A172 (cell line): ENCODE data around the gene AIFM1. TPM values are rescaled to one million over a fixed set of nuclear protein-coding genes. Genes with fewer than 3 reads are reported as not detected.

ENCODE experiments used
- DNase-seq: peaks from one replicate; pipeline ENCODE4 v3.0.0-alpha.2; 2015; ENCODE audit warnings: low spot score
- total RNA-seq: library from RNA; depleted of rRNA; stranded (reverse); fragments of >200 nt; shearing (Covaris generic); gene quantifications from 2 replicates; pipeline ENCODE4 v1.2.3, GENCODE V29; 2014

AIFM1 gene
- total RNA-seq, 1 experiment from 2014 or later: 18.5 TPM

GRCh38 chrX:130119312-130119898 lies 46.2 kb downstream of the AIFM1 start:
- DNase-seq: no peak

- DNase-seq: no peak
Measured at GRCh38 chrX:130118441-130119311, 47.0 kb downstream of the AIFM1 start.

GRCh38 chrX:130117166-130117565 lies 48.5 kb downstream of the AIFM1 start:
- DNase-seq: no peak

DNA sequence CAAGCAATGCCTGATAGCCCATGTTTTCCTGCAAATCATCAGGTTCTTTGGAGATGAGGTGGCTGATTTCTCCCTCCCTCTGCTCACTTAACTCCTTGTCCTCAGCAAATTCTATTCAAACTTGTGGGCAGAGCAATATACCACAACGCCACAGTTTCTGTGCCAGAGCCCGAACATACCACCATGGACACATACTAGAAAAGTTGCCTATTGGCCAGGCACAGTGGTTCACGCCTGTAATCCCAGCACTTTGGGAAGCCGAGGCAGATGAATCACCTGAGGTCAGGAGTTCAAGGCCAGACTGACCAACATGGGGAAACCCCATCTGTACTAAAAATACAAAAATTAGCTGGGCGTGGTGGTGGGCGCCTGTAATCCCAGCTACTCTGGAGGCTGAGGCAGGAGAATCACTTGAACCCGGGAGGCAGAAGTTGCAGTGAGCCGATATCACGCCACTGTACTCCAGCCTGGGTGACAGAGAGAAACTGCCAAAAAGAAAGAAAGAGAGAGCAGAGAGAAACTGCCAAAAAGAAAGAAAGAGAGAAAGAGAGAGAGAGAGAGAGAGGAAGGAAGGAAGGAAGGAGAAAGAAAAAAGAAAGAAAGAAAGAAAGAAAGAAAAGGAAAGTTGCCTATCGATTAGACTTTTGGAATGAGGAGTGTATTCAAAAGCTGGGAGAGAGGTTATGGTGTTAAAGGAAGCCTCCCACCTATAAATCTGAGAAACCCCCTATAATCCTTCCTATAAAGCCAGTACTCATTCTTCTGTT lies 50.3 kb downstream of the AIFM1 start:
- peak; percentile 45 for DNase-seq

DNA sequence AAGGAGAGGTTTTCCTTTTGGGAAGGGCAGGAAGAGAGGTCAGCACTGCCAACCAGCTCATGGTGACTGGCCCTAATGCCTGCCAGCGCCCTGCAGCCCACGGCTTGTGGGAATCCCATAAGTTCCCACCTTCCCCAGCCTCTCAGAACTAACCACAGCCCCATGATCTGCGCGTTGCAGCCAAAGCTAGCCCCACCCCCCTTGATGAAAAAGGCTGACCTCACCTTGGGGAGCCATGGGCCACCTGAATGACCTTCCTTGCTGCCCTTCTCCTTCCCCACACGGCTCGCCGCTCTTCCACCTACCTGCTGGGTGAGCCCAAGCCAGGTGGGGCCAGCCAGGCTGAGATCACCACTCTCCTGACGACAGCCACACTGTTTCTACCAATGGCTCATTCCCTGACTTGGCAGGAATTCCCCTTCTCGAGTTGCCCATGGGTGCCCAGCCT lies 51.5 kb downstream of the AIFM1 start:
- no peak for DNase-seq

GRCh38 chrX:130111220-130112154 lies 54.2 kb downstream of the AIFM1 start:
- no peak for DNase-seq

DNA sequence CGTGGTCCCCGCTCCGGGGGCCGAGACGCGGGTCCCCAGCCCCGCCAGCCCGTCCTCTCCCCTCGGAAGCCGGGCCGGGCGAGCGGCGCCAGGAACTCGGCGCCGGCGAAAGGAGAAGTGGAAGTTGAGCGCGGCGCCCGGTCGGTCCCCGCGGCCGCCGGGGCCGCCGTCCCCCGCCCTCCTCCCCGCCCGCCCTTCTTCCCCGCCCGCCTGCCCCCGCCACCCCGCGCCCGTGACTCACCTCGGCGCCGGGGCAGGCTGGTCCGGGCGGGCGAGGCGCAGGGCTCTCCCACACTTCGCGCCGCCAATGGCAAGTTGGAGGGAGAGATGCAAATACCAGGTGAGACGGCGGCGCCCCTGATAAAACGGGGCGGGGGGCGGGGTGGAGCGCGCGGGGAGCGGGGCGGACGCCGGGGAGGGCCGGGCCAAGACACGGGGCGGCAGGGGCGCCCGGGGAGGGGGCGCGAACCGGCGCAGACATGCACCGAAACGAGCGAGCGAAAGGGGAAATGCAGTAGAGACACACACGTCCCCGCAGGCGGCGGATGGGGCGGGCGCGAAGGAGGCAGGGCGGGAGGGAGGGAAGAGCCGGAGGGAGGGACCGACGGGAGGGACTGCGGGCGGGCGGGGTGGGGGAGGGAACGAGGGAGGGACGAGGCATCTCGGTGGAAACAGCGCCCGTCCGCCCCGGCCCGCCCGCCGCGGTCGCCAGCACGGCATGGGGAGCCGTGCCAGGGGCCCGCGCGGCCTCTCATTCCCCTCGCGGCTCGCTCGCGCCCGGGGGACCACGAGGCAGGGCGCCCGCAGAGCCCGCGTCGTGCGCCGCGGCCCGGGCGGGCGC lies 55.0 kb downstream of the AIFM1 start, which contains the start of gene ELF4:
Gene ELF4, minus strand, starts transcription at position 119 of the 841 bp plus-strand sequence. CDS start 29,167 bp downstream, outside the sequence.
- no peak for DNase-seq

GRCh38 chrX:130109429-130110378 lies 55.9 kb downstream of the AIFM1 start:
- DNase-seq: no peak

- peak; percentile 26 for DNase-seq
Measured at GRCh38 chrX:130108647-130109428, 56.8 kb downstream of the AIFM1 start.

GRCh38 chrX:130106071-130106470 lies 59.6 kb downstream of the AIFM1 start:
- no peak for DNase-seq

- DNase-seq: no peak
Measured at GRCh38 chrX:130105244-130105643, 60.4 kb downstream of the AIFM1 start.

DNA sequence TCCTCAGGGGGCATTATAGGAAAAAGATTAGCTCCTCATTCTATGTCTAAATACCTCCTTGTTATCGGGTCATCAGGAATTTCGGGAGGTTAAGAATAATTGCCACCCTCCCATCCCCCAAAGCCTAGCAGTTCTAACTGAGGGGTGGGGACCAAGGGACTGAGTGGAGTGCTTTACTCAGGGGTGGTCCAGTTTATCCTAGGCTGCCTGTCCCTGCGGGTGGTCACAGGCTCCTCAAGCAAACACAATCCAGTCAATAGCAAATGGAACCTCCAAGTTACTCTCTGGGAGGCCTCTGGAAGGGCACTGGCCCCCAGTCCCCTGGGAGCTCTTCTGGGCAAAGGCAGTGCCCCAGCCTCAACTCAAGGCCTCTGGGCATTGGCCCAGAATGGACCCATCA lies 62.0 kb downstream of the AIFM1 start:
- DNase-seq: no peak

GRCh38 chrX:130100180-130100579 lies 65.5 kb downstream of the AIFM1 start:
- no peak for DNase-seq

DNA sequence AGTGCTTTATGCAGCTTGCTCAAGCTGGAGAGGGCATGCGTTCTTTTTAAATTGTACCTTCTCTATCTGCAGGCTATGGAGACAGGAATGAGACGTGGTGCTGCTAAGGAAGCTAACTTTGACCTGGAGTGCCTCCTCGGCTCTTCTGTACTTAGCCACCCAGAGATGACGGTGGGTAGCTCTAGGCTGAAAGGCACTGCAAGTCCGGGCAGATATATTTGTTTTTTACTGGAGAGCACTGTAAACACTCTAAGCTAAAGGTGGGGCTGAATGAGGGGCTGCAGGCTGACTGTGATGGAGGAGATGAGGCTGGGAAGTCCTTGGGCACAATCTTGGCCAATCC lies 67.5 kb downstream of the AIFM1 start:
- DNase-seq: no peak

DNA sequence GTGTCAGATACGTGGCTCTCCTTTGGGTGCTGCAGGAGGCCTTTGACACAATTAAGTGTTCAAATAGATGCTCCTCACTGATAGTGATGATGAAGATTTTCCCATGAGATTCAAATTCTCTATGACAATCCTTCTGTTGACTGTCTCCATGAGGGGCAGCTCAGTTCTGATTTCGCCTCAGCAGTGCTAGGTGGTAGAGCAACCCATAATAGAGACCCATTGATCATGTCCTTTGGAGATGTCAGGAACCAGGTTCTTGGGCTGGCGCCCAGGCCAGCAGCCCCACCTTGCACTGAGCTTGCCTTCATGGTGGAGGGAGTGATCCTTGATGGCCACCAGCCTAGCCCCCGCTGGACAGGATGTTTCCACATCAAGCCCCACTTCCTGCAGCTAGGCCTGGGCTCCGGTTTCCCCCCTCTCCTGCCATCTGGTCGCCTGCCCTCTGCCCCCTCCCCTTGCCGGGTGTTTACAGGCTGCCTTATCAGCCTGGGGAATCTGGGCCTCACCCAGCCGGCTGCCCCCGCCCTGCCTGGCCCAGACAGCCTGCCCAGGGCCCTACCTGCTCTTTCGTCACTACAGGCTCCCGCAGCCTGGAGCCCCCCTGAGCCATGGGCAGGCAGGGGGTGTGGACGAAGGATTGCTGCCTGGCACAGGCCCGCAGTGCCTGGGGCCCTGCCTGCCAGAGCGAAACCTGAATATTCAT lies 68.0 kb downstream of the AIFM1 start:
- DNase-seq: no peak

- DNase-seq: no peak
Measured at GRCh38 chrX:130095249-130096030, 70.2 kb downstream of the AIFM1 start.

DNA sequence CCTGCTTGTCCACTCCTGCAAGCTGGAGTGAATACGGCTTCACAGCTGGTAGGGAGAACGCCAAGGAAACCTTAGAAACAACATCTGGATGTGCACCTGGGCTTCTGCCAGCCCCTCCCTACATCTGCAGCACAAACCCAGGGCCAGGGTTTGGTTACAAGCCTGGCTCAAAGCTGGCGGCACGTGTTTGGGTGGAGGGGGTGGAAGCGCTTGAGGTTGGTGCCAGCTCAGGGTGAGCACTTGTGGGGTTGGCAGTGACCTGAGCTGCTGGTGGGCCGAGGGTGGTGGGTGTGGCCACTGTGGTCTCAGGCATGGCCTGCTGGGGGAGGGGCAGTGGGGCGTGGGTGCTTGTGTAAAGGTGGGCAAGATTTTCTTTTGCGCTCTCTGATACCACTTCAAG lies 70.9 kb downstream of the AIFM1 start:
- no peak for DNase-seq
